HG03108 (cell line): ENCODE results near the gene SLC16A8.

Experiments used
- ATAC-seq: cut with Tn5 transposase; IDR thresholded peaks from one replicate; pipeline ENCODE4 v1.9.1; 2021; ENCODE audit warnings: moderate library complexity; ENCODE audit not compliant: unreplicated experiment

Gene SLC16A8

GRCh38 chr22:38112381-38112780 lies 28.4 kb upstream of the SLC16A8 start:
- ATAC-seq: no peak

DNA sequence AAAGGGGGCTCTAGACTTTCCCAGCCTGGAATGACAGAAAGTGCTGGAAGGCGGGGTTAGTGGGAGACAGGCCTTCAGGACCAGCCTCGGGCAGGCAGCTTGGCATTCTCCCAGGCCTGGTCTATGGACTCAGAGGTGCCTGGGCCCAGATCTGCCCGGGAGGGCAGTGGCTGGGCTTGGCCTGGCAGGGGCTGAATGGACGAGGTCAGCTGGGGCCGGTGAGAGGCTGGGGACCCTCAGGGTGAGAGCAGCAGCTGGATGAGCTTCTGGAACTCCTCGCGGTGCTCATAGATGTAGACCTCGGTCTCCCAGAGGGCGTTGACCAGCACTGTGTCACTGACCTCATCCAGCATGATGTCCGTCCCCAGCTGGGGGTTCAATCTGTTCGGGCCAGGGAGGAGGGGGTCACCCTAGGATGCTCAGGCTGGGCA lies 28.0 kb upstream of the SLC16A8 start:
- ATAC-seq: no peak

DNA sequence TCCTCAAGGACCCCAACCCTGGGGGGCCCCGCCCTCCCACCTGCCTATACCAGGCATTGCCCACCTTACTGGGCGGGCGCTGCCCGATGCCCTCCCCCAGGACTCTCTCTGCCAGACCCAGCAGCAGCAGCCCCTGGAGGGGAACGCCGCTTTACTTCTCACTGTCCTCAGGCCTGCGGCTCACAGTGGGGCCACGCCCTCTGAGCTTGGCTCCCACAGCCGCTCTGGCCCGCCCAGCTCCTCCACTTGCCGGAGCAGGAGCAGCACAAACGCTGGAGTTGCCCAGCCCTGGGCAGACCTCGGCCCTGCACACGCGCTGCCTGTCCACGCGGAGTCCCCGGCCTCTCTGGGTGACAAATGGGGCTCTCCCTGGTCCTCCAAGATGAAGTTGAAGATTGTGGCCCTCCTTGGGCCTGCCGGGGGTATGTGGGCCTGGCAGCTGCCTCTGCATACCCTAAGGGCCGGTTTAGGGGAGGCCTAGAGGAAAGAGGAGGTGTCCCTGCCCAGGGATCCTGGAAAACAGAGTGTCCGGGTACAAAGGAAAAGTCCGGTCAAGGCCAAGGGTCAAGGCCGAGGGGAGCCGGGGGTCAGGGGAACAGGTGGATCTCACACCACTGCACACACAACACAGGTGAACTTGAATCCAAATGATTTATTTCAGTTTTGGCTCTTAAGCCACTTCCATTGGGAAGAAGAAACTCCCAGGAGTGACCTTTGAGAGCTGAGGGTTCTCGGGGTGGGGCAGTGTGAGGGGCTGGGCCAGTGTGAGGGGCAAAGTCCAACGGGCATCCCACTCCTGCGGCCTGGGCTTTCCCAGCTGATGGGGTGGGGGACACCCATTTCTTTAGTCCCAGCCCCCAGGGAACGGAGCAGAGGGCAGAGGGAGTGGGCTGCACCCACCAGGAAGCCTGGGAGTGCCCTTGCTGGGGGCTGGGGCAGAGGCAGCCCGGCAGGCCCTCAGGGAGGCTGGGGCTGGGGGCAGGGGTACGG lies 27.2 kb upstream of the SLC16A8 start:
- no peak for ATAC-seq

GRCh38 chr22:38110008-38110862 lies 26.3 kb upstream of the SLC16A8 start, which contains the start of gene BAIAP2L2:
TSS of gene BAIAP2L2 (minus strand) at chr22:38110684. CDS start at chr22:38110525, 159 bp downstream.
- ATAC-seq: no peak

DNA sequence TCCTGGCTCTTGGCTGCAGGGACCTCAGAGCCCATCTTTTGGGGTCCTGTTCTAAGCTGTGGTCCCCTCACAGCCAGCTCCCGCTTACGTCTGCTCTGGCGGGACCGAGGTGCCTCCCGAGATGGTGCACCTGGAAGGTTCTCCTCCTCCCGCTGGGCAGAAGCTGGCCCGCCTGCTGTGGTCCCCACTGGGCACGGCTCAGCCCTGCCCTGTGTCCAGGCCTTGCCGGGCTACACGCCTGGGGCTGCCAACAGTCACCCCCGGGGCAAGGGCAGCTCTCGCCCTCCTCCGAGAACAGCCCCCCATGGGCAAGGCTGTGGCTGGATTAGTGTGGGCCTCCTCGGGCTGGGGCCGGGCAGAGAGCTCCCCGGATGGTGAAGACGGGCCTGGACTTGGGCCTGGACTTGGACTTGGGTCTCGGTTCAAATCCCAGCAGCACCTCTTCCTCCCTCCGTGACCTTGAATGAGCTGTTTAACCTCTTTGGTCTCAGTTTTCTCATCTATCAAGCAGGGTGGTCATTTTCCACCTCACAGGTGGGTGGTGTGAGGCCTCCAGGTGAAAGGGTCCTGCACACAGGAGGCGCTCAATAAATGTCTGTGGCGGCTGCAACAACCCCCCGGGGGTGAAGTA lies 25.5 kb upstream of the SLC16A8 start:
- no peak for ATAC-seq

- no peak for ATAC-seq
These were observed 24.8 kb upstream of the SLC16A8 start for GRCh38 chr22:38108561-38109319.

DNA sequence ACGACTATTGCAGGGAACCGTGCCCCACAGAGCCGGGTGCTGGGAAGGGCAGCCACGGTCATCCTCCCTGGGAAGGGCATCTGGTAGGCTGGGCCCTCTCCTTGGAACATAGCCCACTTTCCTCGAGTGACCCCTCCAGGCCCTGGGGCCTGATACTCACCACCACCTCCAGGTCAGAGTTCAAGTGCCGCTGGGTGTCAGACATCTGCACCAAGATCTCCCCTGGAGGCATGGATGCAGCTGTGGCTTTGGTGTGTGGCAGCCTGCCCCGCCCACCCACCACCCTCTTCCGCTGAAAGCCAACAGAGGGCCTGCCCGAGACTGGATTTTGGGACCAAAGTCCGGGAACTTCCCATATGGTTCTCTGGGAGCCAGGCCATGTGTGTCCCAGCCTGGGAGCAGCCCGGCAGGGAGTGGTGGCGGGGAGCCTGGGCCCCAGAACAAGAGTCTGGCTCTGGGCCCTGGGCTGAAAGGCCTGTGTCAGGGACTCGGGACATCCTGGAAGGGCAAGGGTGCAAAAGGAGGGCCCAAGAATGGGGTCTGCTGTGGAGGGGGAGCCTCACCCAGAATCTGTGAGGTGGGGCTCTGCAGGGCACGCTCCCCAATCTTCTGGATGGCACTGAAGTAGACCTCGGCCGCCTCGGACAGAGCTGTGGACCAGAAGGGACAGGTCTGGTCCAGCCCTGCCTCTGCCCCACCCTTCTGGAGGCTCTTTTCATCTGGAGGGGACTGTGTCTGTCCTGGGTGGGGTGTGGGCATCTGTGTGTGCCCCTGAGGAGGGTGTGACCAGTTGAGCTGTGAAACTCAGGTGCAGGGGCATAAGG lies 23.9 kb upstream of the SLC16A8 start:
- ATAC-seq: no peak

- ATAC-seq: no peak
These were observed 23.0 kb upstream of the SLC16A8 start for GRCh38 chr22:38106814-38107578.

DNA sequence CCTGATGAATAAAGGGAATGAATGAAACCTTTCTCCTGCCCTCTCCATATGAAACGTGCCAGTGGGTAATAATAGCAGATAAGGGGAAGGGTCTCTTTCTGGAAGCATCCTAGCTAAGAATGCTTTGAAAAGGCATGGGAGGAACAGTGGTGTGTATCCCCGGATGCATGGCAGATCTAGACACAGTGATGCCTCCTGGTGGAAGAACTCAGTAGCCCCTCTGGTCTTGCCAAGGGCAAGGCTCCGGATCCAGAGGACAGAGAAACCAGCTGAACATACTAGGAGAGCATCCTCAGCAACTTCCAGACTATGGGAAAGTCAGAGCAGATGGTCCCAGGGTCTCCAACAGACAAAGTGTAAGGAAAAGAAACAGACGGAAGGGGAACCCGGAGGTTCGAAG lies 20.1 kb upstream of the SLC16A8 start:
- no peak for ATAC-seq

GRCh38 chr22:38103641-38104040 lies 19.7 kb upstream of the SLC16A8 start:
- ATAC-seq: no peak

GRCh38 chr22:38098410-38099249 lies 14.6 kb upstream of the SLC16A8 start:
- ATAC-seq: no peak

- ATAC-seq: no peak
These were observed 13.8 kb upstream of the SLC16A8 start for GRCh38 chr22:38097557-38098409.

DNA sequence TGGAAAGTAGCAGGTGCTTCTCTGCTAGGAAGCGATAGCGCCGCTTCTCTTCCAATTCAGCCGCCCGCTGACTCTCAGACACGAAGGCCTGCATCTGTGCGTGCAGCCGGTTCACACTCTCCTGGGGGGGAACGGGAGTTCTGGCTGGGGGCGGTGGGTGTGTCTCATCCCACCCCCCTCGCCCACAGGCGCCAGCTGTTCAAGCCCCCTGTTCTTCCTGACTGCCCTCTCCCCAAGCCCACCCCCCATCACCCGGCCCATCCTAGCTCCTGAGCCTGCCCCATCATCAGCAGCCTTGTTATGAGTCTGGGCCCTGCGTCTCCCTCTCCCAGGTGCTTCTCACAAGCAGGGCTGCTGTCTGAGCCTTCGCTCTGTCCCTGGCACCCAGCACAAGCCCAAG lies 13.1 kb upstream of the SLC16A8 start:
- no peak for ATAC-seq

GRCh38 chr22:38089474-38089851 lies 5.5 kb upstream of the SLC16A8 start:
- no peak for ATAC-seq

GRCh38 chr22:38088629-38089473 lies 4.9 kb upstream of the SLC16A8 start:
- no peak for ATAC-seq

- ATAC-seq: no peak
These were observed 3.9 kb upstream of the SLC16A8 start for GRCh38 chr22:38087855-38088254.
